ENCODE measurements around the gene NRXN3.

The NRXN3 gene

DNA sequence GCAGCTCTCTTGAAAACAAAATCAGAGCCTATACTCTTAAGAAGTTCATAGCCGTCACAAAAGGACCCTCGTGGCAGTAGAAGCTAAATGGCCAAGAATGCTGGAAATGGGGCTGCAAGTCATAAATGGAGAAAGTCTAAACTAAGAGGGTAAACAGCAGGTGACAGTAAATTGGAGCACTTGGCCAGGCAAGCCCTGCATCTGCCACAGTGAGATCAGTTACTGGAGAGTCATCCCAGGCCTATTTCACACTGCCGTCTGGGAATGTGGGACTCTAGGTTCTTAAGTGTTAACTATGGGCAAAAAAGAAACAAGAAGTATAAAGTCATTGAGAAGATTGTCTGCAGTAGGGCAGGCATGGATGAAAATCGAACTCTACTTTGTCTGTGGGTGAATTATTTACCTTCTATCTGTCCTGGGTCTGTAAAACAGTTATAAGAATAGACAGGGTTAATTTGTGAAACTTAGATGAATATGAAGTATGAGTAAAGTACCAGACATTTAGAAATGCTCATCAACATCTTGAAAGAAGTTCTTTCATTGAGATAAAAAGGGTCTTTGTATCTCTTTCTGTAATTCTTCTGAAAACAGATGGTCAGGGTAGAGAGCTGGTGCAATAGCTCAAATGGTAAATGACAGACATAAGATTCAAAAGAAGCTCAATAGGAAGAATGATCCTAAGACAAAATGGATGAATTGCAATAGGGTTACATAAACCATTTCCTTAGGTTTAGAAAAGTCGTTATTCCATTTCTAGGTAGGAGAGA lies 1248.7 kb downstream of the NRXN3 start:
- Mint-ChIP-seq H3K4me3 (no peak overlapping the region), H3K9me3 (peaks cover 4% of the 10 kb centered on the region), H3K27me3 (no peaks in the 10 kb centered on the region), H3K4me1 (ENCODE audit: low read depth) (no peaks in the 10 kb centered on the region), H3K27ac (no peak overlapping the region), H3K36me3 (ENCODE audit: low read depth) (no peaks in the 10 kb centered on the region)

DNA sequence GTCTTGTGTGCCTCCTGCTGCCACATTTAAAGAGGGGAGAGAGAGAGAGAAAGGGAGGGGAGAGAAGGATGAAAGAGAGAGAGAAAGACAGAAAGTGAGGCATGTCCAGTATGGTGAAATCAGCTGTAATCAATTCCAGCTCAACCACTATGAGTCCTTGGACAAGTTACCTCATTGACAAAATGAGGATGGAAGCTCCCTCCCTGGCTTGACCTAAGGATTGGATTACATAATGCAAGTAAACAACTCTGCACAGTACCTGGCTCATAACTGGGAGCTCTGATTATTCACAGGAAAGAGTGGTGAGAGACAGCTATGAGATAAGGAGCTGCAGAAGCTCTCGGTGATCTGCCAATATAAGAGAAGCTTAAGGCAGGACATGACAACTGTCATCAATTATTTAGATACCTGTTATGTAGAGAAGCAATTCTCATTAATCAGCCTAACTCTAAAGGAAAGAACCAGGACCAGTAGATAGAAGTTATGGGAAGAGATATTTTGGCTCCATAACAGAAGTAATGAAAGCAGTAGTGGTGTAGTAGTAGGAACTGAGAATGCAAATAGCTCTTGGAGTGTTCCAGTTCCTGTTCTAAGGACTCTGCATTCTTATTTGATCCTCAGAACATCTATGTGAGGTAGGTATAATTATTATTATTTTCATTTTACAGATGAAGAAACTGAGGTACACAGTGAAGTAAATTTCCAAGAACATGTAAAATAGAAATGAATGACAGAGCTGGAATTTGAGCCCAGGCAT lies 1249.6 kb downstream of the NRXN3 start:
- H3K27ac Mint-ChIP-seq, result no peak overlapping the region
- no peaks in the 10 kb centered on the region for H3K4me1 Mint-ChIP-seq (ENCODE audit: low read depth)
- no peaks in the 10 kb centered on the region for H3K27me3 Mint-ChIP-seq
- no peaks in the 10 kb centered on the region for H3K36me3 Mint-ChIP-seq (ENCODE audit: low read depth)
- H3K9me3 Mint-ChIP-seq, result peaks cover 4% of the 10 kb centered on the region
- no peak overlapping the region for H3K4me3 Mint-ChIP-seq

DNA sequence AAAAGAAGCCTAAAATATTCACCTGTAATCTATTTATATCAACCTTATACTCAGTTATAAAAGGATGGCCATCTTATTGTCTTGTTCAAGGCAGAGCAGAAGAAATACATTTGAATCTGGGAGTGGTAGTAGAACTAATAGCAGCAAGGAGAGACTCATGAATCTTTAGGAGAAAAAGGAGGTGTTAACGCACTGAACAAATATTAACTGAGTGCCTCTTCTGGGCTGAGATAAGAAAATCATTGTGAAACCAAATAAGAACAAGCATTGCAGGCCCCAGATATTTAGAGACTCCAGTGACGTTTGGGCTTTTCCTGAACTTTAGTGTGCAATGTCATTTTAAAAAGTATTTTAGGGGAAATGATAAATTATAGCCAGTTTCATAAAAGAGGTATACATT lies 1250.6 kb downstream of the NRXN3 start:
- no peaks in the 10 kb centered on the region for H3K27me3 Mint-ChIP-seq

DNA sequence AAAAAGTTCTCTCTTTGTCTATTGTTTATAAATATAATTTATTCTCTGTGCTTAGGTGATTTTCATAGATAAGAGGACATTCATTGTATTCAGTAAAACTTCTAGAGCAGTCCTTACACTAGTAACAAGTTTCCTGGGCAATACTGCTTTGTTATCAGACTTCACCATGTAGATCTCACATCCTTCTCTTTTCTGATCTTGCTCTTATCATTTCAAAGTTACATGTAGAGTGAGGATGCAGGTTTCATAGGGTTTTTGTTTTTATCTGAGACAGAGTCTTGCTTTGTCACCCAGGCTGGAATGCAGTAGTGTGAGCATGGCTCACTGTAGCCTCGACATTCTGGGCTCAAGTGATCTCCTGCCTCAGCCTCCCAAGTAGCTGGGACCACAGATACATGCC lies 1251.6 kb downstream of the NRXN3 start:
- no peaks in the 10 kb centered on the region for H3K36me3 Mint-ChIP-seq (ENCODE audit: low read depth)
- no peak overlapping the region for H3K4me3 Mint-ChIP-seq
- no peaks in the 10 kb centered on the region for H3K9me3 Mint-ChIP-seq
- H3K27me3 Mint-ChIP-seq, result no peaks in the 10 kb centered on the region
- no peaks in the 10 kb centered on the region for H3K4me1 Mint-ChIP-seq (ENCODE audit: low read depth)
- no peak overlapping the region for H3K27ac Mint-ChIP-seq

More for the DNA sequence above, 1250.6 kb downstream of the NRXN3 start:
- H3K4me3 Mint-ChIP-seq, result no peak overlapping the region
- peaks cover 4% of the 10 kb centered on the region for H3K9me3 Mint-ChIP-seq
- no peak overlapping the region for H3K27ac Mint-ChIP-seq
- no peaks in the 10 kb centered on the region for H3K36me3 Mint-ChIP-seq (ENCODE audit: low read depth)
- H3K4me1 Mint-ChIP-seq (ENCODE audit: low read depth), result no peaks in the 10 kb centered on the region

DNA sequence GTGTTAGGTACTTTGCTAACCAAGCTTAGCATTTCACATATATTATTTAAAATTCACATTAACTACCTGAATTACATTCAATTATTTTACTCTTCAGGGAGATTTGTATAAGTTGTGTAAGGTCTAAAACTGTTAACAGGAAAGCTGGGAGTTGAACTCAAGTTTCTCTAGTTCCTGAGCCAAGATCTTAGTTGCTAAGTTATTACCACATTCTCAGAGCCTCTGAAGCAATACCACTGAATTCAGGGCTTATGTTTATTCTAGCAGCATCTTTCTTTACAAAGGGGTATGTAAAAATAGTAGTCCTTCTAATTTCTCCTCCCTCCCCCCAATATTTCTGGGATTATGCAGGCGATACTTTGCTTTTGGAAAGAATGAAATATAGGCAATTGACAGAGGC lies 1254.3 kb downstream of the NRXN3 start:
- Mint-ChIP-seq H3K4me3 (no peak overlapping the region), H3K36me3 (ENCODE audit: low read depth) (no peaks in the 10 kb centered on the region), H3K27me3 (no peaks in the 10 kb centered on the region), H3K27ac (no peak overlapping the region), H3K4me1 (ENCODE audit: low read depth) (no peaks in the 10 kb centered on the region), H3K9me3 (no peaks in the 10 kb centered on the region)

DNA sequence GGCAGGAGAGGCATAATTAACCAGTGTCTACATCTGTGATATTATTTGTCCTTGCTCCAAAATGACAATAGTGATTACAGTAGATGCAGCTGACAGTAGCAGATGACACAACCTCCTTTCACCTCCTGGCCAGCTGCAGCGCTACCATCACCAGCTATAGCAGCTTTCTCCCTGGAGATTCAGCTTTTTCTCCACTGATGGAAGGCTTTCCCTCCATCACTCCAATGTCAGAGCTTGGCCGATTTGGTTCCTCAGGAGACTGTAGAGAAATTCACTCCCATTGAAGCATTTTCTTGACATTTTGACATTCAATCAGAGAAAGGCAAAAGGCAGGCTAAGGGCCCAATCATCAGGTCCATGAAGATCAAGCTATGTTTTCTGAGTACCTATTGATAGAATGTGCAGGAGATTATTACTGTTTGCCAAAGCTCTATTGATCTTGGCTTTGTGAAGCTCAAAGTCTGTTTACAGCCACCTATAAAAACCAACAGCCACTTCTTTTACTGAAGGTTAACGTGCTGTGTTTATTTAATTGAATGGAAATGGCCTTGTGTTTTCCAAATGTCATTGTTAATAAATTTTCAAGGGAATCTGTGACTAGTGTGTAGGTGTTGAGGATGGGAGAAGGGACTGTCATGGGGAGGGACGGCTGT lies 1256.1 kb downstream of the NRXN3 start:
- Mint-ChIP-seq H3K9me3 (no peaks in the 10 kb centered on the region), H3K4me1 (ENCODE audit: low read depth) (no peaks in the 10 kb centered on the region), H3K36me3 (ENCODE audit: low read depth) (no peaks in the 10 kb centered on the region), H3K4me3 (no peak overlapping the region), H3K27me3 (no peaks in the 10 kb centered on the region), H3K27ac (no peak overlapping the region)

DNA sequence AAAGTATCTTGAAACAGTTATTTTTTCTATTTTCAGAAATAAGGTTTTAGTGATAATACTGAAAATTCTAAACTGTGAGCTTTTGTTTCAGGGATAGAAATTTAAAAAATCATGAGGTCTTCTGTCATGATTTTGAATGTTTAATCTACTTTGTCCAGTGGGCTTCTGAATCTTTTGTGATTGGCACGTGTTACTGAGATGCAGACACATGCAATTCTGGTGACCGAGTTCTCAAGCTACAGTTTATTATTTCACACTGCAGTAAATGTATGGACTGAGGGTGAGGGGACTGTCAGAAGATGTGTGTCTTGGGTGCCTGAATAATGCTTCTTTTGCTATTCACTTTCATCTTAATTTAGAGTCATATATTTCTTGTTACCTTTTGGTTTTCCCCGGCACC lies 1262.5 kb downstream of the NRXN3 start:
- H3K9me3 Mint-ChIP-seq, result peaks cover 3% of the 10 kb centered on the region
- no peak overlapping the region for H3K27ac Mint-ChIP-seq
- H3K4me3 Mint-ChIP-seq, result no peak overlapping the region
- H3K27me3 Mint-ChIP-seq, result no peaks in the 10 kb centered on the region
- H3K36me3 Mint-ChIP-seq (ENCODE audit: low read depth), result no peaks in the 10 kb centered on the region
- no peaks in the 10 kb centered on the region for H3K4me1 Mint-ChIP-seq (ENCODE audit: low read depth)

DNA sequence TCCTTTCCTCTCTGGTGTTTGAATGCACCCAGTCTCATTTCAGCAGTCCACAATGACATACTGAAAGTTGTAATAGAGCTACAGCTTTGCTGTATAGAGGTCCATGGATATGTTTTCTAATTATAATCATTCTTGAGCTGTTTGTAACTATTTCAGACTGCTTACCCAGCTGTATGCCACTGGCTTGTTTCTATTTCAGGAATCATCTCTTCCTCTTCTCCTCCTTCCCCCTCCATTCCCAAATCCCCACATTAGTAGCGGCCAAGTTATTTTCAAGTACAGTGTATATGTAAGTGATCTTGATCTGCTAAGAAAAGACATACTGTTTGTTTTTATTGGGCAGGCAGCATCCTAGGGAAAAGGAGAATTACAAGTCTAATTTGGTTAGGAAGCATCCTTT lies 1266.2 kb downstream of the NRXN3 start:
- Mint-ChIP-seq H3K36me3 (ENCODE audit: low read depth) (no peaks in the 10 kb centered on the region), H3K27ac (no peak overlapping the region), H3K9me3 (peaks cover 3% of the 10 kb centered on the region), H3K27me3 (no peaks in the 10 kb centered on the region), H3K4me3 (no peak overlapping the region), H3K4me1 (ENCODE audit: low read depth) (no peaks in the 10 kb centered on the region)

DNA sequence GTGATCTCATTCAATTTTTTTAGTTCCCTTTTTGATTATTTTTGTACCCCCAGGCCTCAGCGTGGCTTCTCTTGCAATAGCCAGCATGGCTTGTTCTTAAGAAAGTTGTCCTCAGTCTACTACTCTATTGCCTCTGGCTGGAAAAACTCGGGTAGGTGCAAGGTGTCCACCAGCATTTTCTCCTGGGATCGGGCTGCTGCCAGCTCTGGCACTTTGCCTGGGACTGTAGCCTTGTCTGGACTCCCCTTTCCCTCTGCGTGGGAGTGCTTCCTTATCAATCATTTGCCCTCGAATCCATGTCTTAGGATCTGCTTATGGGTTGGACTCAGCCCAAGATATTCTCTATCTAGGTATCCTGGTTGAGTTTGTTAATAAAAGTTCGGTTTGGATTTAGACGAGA lies 1267.8 kb downstream of the NRXN3 start:
- H3K36me3 Mint-ChIP-seq (ENCODE audit: low read depth), result no peaks in the 10 kb centered on the region
- peaks cover 3% of the 10 kb centered on the region for H3K9me3 Mint-ChIP-seq

DNA sequence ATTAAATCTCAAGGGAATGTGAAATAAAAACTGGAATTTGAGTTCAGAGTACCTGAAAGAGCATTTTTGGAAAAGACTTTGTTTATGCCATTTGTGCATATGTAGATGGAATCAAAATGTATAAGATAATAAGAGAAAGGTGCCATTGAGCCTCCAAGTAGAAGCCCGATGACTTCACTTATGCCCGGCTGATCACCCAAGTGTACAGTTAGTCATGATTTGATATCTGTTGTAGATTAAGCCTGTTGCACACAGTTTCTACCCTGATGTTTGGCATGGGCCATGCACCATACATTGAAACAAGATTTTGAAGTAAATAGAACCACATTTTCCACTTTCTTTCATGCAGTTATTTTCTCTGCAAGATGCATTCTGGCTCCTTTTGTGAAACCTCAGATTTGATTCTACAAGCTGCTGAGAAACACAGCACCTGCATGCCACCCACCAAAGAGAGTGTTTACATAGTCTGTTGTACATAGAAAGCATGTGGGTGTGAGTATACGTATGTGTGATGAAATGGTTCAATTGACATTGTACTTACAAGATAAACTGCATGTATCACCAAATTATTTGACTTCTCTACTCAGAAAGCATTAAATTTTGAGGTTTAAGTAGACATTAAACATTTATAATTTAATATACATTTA lies 1268.6 kb downstream of the NRXN3 start:
- Mint-ChIP-seq H3K4me3 (no peak overlapping the region), H3K27ac (no peak overlapping the region), H3K36me3 (ENCODE audit: low read depth) (no peaks in the 10 kb centered on the region), H3K27me3 (no peaks in the 10 kb centered on the region), H3K9me3 (peaks cover 8% of the 10 kb centered on the region), H3K4me1 (ENCODE audit: low read depth) (no peaks in the 10 kb centered on the region)

More for the DNA sequence above, 1267.8 kb downstream of the NRXN3 start:
- Mint-ChIP-seq H3K27ac (no peak overlapping the region), H3K4me1 (ENCODE audit: low read depth) (no peaks in the 10 kb centered on the region), H3K27me3 (no peaks in the 10 kb centered on the region), H3K4me3 (no peak overlapping the region)

DNA sequence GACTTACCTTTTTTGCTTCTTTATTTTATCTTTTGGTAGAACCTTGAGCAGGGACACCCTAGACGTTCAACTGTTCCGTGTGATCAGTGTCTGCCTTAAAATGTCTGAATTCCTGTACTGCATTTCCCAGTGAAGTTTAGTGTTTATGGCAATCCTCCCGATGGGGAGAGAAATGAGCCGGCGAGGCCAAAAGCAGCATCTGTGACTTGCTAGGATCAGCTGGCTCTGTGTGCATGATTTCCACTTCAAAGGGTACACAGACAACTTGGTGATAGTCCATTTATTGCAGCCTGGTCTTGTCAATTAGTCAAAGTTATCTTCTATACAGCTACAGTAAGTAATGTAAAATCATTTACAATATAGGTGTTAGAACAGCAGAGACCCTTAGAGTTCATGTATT lies 1272.6 kb downstream of the NRXN3 start:
- H3K4me3 Mint-ChIP-seq, result no peak overlapping the region
- H3K9me3 Mint-ChIP-seq, result peaks cover 5% of the 10 kb centered on the region
- H3K36me3 Mint-ChIP-seq (ENCODE audit: low read depth), result no peaks in the 10 kb centered on the region
- H3K27ac Mint-ChIP-seq, result no peak overlapping the region
- no peaks in the 10 kb centered on the region for H3K27me3 Mint-ChIP-seq
- H3K4me1 Mint-ChIP-seq (ENCODE audit: low read depth), result no peaks in the 10 kb centered on the region

DNA sequence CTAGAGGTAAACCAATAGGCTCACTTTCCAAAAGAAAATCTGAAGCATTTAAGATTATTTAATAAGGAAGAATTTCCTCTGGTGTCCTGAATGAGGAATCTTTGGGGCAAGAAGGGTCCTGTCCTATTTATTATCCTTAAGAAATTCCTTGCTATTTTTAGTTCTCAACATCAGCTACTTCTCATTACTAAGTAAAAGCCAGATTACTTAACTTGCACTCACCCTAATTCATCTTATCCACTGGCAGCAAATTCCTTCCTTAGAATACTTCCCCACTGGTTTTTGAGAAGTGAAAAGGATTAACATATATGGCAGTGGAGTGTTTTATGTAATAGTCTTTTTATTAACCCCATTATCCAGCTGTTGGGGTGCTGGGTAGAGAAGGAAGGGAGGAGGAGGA lies 1273.4 kb downstream of the NRXN3 start:
- Mint-ChIP-seq H3K9me3 (peaks cover 5% of the 10 kb centered on the region), H3K27ac (no peak overlapping the region), H3K4me3 (no peak overlapping the region), H3K27me3 (no peaks in the 10 kb centered on the region), H3K4me1 (ENCODE audit: low read depth) (no peaks in the 10 kb centered on the region), H3K36me3 (ENCODE audit: low read depth) (no peaks in the 10 kb centered on the region)

DNA sequence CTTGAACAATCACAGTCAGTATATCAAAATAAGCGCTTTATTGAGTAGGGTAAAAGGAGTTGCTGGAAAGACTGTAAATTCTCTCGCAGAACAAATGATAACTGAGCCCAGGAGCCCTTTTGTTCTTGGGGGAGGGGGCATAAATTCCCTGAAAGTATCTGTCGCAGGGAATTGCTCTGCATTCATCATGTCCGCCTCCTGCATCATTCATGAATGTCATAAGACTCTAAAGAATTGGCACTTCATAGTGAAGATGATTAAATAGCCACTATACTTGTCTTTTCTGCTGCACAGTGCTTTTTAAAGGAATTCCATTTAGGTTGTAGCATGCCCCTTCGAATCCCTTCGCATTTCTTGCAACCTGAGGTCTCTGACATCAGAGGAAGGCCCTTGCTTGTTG lies 1278.8 kb downstream of the NRXN3 start:
- no peak overlapping the region for H3K4me3 Mint-ChIP-seq
- H3K27me3 Mint-ChIP-seq, result no peaks in the 10 kb centered on the region
- no peaks in the 10 kb centered on the region for H3K4me1 Mint-ChIP-seq (ENCODE audit: low read depth)
- no peak overlapping the region for H3K27ac Mint-ChIP-seq
- peaks cover 4% of the 10 kb centered on the region for H3K9me3 Mint-ChIP-seq
- no peaks in the 10 kb centered on the region for H3K36me3 Mint-ChIP-seq (ENCODE audit: low read depth)

DNA sequence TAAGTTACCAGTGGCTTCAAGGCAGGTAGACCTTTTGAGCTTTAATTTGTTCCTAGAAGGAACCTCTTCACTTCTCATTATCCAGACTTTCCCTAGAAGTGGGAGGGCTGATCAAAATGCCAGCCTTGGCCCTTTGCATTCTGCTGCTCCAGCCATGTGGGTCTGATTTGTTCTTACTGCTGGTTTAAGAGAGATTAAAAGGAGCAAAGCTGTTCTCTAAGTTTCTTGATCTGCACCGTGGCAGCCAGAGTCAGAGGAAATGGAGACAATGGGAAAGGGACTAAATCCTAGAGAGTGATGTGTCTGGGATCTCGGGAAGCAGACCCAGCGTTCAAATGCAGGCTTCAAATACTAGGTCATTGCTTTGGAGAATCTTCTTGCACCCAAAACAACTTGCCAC lies 1281.4 kb downstream of the NRXN3 start:
- Mint-ChIP-seq H3K4me3 (no peak overlapping the region), H3K27ac (no peak overlapping the region), H3K36me3 (ENCODE audit: low read depth) (no peaks in the 10 kb centered on the region), H3K27me3 (no peaks in the 10 kb centered on the region), H3K4me1 (ENCODE audit: low read depth) (no peaks in the 10 kb centered on the region), H3K9me3 (peaks cover 4% of the 10 kb centered on the region)

DNA sequence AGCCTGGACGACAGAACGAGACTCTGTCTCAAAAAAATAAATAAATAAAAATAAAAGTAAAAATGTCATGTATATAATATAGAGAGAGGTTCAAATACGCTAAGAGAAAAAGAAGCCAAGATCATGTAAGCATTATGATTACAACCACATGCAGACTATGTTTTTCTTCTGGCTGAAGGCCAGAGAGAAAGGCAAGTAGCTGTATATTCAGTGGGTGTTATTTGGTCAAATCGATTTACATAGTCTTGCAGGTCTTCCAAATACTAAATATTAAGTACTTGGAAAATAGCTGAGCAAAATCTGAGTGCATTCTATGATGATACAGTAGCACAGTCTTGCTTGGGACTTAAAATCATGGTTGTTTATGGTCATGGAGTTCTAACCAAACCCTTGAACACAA lies 1283.1 kb downstream of the NRXN3 start:
- no peaks in the 10 kb centered on the region for H3K4me1 Mint-ChIP-seq (ENCODE audit: low read depth)

More for the DNA sequence above, 1283.1 kb downstream of the NRXN3 start:
- Mint-ChIP-seq H3K9me3 (peaks cover 4% of the 10 kb centered on the region), H3K27me3 (no peaks in the 10 kb centered on the region), H3K36me3 (ENCODE audit: low read depth) (no peaks in the 10 kb centered on the region), H3K27ac (no peak overlapping the region), H3K4me3 (no peak overlapping the region)
